Upper lobe of left lung (tissue), 4 donors: ENCODE results near the gene CORO7.

Experiments used
- EP300 ChIP-seq, 4 donors: sonication (generic); formaldehyde crosslinking; IDR thresholded peaks; one replicate each; pipeline ENCODE4 v1.5.1; 2017; ENCODE audit warnings: antibody characterized with exemption in 4 of 4, control low read depth in 2 of 4
- POLR2A ChIP-seq, 4 donors: fragments of 450-650 bp; IDR thresholded peaks; one replicate each; pipeline ENCODE4 v1.5.1; 2016 to 2017; ENCODE audit warnings: antibody characterized with exemption in 4 of 4, mild to moderate bottlenecking in 2 of 4

- no peak for TF ChIP-seq POLR2A (IDR thresholded peaks at IDR 0.05)
- no peak for TF ChIP-seq EP300 (IDR thresholded peaks at IDR 0.05)
Observed at GRCh38 chr16:4347765-4348509, 68.5 kb downstream of the CORO7 start.
